ENCODE data around the gene GCA.

The GCA gene

GRCh38 chr2:162317861-162318327, 26.0 kb upstream of the GCA start:
- TF ChIP-seq CTCF (IDR thresholded peaks at IDR 0.05; ENCODE audit: insufficient read depth, missing control alignments) = no peak
- FAIRE-seq = no peak
- no peak for DNase-seq (ENCODE audit: insufficient read length, low spot score)

DNA sequence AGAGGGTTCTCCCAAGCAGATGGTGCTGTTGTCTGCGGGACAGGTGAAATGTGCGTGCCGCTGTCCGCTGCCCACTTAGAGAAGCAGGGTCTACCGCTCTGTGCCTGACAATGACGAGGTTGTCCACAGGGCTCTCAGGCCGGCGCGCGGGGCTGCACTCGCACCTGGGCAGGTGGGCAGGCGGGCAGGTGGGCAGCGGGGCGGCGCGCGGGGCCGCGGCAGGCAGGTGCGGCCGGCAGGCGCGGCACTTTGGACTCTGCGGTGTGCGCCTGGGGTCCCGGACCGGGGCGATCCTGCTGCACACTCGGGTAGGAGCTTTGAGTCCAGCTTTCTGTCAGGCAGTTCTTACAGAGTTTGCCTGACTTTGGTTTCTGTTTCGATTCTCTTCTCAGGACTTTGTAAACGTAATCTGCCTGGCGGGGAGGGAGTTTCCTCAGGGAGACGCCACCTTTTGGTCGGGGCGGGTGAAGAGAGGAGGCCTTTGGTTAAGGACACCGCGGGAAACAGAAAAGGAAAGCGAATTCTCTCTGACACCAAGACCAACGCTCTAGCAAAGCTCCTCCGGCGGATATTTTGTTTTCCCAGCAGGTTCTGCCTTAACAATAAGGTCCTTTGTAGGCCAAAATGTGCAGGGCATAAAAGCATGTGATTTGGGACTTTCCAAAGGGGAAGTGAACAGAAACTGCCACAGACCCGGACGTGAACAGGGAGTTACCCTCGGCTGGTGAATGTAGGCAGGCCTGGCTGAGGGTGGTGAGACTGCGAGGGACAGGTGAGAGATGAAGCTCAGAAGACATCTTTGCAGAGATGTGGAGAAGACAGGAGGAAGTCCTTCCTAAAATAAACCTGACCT, 25.4 kb upstream of the GCA start, which contains the start of gene IFIH1:
Gene IFIH1, minus strand, starts transcription at position 357 of the 853 bp plus-strand sequence. CDS start 377 bp downstream, outside the sequence.
- FAIRE-seq = no peak
- DNase-seq (ENCODE audit: insufficient read length, low spot score) = no peak
- no peak for TF ChIP-seq CTCF (IDR thresholded peaks at IDR 0.05; ENCODE audit: insufficient read depth, missing control alignments)

GRCh38 chr2:162320864-162321517, 22.9 kb upstream of the GCA start:
- FAIRE-seq (no peak), DNase-seq (ENCODE audit: insufficient read length, low spot score) (no peak)
- TF ChIP-seq CTCF (IDR thresholded peaks at IDR 0.05; ENCODE audit: insufficient read depth, missing control alignments) = no peak

DNA sequence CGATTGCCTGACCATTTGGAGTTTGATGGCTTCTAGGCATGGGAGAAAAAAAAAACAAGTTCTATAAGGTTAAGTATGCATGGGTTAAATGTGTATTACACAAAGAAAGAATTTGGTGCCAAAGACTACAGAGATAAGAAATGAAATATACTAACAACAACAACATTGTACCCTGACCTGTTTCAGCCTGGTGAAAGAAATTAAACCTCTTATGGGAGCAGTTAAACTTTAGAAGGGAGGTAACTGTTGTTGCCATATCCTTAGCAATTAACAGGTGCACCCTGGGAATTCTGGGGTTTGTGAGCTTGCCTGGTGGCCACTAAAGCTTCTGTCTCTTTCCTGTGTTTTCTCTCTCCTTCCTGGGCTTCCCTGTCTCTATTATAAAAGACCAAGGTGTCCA, 19.0 kb upstream of the GCA start:
- no peak for FAIRE-seq
- no peak for TF ChIP-seq CTCF (IDR thresholded peaks at IDR 0.05; ENCODE audit: insufficient read depth, missing control alignments)
- no peak for DNase-seq (ENCODE audit: insufficient read length, low spot score)

DNA sequence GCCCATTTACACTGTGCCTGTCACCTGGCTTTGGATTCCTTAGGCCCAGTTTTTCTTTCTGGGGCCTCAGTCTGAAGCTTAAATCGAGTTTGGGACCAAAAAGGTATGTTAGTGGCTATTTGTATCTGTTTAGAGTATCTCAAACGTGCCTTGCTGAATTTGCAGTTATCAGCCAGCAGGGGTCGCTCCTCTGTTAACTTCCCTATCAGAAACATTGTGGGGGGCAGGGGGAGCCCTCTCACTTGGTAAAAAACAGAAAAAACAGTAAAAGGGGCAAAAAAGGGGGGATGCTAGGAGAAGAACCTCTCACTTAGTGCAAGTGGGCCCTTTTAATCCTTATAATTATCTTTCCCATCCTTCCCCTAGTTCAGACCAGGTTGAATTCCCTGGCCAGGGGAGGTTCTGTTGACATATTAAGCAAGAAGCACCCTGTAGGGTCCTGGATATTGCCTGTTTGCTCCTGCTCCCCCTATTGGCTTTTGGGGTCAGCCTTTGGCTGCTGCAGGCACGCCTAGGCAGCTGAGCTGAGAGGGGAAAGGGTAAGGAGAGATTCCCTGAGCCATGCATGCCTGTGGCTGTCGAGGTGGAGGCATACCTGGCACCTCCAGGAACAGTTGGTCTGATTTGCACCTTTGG, 16.7 kb upstream of the GCA start:
- FAIRE-seq (no peak), DNase-seq (ENCODE audit: insufficient read length, low spot score) (no peak)
- TF ChIP-seq CTCF (IDR thresholded peaks at IDR 0.05; ENCODE audit: insufficient read depth, missing control alignments) = no peak

GRCh38 chr2:162327806-162328205, 16.1 kb upstream of the GCA start:
- no peak for TF ChIP-seq CTCF (IDR thresholded peaks at IDR 0.05; ENCODE audit: insufficient read depth, missing control alignments)
- FAIRE-seq (no peak), DNase-seq (ENCODE audit: insufficient read length, low spot score) (no peak)
